Stimulated activated naive CD8-positive, alpha-beta T cell treated with anti-CD3 and anti-CD28 coated beads, Interleukin-15, amount 100 ng/mL, for 72 hours (primary cell): Measurements from ENCODE around the gene FXR2.

ENCODE experiments used
- ATAC-seq: fragments of 150-1000 bp; cut with Tn5 transposase; 2 replicates; pipeline ENCODE4 v1.10.0; 2021; ENCODE audit warnings: mild to moderate bottlenecking, moderate library complexity
- DNase-seq, 2 donors: peaks; one replicate each; pipeline ENCODE4 v3.0.0; 2021 to 2022
- H3K27ac Mint-ChIP-seq, 2 donors: one replicate each; pipeline ENCODE4 v1.8.0; 2022; ENCODE audit warnings: mild to moderate bottlenecking in 2 of 2, mixed read lengths in 2 of 2, moderate library complexity in 2 of 2
- H3K27me3 Mint-ChIP-seq: one replicate; pipeline ENCODE4 v1.8.0; 2022; ENCODE audit warnings: mixed read lengths
- H3K4me1 Mint-ChIP-seq: one replicate; pipeline ENCODE4 v1.8.0; 2022; ENCODE audit warnings: mild to moderate bottlenecking, mixed read lengths
- H3K4me3 Mint-ChIP-seq, 2 donors: one replicate each; pipeline ENCODE4 v1.8.0; 2022; ENCODE audit warnings: mild to moderate bottlenecking in 2 of 2, mixed read lengths in 2 of 2, moderate library complexity in 1 of 2
- H3K9me3 Mint-ChIP-seq, 2 donors: one replicate each; pipeline ENCODE4 v1.8.0; 2022; ENCODE audit warnings: mixed read lengths in 2 of 2

The FXR2 gene

DNA sequence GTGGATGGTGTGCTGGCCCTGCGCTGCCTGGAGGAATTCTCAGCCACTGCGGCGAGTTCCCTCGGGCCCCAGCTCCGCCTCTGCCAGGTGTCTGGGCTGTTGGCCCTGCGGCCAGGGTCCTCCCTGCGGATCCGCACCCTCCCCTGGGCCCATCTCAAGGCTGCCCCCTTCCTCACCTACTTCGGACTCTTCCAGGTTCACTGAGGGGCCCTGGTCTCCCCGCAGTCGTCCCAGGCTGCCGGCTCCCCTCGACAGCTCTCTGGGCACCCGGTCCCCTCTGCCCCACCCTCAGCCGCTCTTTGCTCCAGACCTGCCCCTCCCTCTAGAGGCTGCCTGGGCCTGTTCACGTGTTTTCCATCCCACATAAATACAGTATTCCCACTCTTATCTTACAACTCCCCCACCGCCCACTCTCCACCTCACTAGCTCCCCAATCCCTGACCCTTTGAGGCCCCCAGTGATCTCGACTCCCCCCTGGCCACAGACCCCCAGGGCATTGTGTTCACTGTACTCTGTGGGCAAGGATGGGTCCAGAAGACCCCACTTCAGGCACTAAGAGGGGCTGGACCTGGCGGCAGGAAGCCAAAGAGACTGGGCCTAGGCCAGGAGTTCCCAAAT, 57.4 kb downstream of the FXR2 start:
- no peaks in the 10 kb centered on the region for H3K9me3 Mint-ChIP-seq
- no peak for DNase-seq
- no peaks in the 10 kb centered on the region for H3K27me3 Mint-ChIP-seq
- no peak overlapping the region for H3K4me3 Mint-ChIP-seq
- peaks cover 77% of the 10 kb centered on the region for H3K4me1 Mint-ChIP-seq
- peak overlapping the region in 1 of 2 donors; percentile 41 for H3K27ac Mint-ChIP-seq
- no peak for ATAC-seq

DNA sequence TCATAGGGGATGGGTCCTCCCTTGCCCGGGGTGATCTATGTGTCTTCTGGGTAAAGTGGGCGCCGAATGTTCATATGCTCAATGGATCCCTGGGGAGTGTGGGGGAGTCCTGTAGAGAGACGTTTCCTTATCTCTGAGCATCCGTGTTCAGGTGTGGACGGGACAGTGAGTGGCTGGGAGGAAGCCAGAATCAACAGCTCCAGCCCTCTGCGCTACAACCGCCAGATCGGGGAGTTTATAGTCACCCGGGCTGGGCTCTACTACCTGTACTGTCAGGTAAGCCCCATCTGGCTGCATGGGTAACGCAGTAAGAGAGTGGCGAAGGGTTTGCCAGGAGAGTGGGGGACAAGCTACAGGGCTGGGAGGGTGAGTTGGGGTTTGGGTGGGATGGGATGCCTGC, 58.1 kb downstream of the FXR2 start:
- DNase-seq: no peak
- Mint-ChIP-seq H3K4me1 (peaks cover 83% of the 10 kb centered on the region), H3K4me3 (peak overlapping the region in 1 of 2 donors; percentile 33)

DNA sequence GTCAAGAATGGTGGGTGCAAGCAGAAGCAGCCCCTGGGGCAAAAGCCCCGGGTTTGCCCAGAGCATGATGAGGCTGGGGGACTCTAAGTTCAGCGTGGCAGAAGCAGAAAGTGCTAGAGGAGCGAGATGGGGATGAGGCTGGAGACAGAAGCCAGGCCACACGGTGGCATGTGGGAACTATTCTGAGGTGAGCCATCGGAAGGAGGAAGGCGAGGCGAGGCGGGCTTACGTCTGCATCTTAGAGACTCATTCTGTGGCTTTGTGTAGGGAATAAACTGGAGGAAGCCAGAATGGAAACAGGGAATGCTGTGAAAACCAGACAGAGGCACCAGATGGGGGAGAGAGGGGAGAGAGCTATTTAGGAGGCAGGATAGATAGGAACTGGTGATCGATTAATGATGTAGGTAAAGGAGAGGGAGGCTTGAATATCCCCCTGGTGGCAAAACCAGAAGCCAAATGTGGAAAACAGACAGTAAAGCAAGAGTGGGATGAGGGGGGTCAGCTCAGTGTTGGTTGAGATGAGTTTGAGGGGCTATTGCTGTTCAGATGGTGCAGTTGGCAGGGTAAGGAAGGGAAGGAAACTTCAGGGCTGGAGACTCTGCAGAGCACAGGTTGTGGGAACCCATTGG, 59.3 kb downstream of the FXR2 start:
- H3K27ac Mint-ChIP-seq: no peak overlapping the region
- H3K27me3 Mint-ChIP-seq: no peaks in the 10 kb centered on the region
- no peaks in the 10 kb centered on the region for H3K9me3 Mint-ChIP-seq
- DNase-seq (no peak), ATAC-seq (no peak)
- peaks cover 88% of the 10 kb centered on the region for H3K4me1 Mint-ChIP-seq
- H3K4me3 Mint-ChIP-seq: no peak overlapping the region

More for the DNA sequence above, 58.1 kb downstream of the FXR2 start:
- Mint-ChIP-seq H3K9me3 (no peaks in the 10 kb centered on the region), H3K27ac (no peak overlapping the region), H3K27me3 (no peaks in the 10 kb centered on the region)
- ATAC-seq: no peak

DNA sequence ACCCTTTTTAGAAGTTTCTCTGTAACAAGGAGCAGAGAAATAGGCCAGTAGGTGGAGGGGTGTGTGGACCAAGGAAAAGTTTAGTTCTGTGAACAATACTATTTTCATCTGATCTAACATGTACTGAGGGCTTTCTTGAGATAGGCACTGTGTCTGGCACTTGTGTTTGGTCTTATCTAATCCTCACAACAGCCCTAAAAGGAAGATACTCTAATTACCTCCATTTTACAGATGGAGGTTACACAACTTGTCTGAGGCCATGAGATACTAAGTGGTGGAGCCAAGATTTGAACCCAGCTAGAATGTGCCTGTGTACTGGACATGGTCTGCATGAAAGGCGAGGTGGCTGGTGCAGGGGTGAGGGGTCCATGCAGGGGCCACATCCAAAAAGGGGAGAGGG, 61.3 kb downstream of the FXR2 start:
- no peak for DNase-seq

DNA sequence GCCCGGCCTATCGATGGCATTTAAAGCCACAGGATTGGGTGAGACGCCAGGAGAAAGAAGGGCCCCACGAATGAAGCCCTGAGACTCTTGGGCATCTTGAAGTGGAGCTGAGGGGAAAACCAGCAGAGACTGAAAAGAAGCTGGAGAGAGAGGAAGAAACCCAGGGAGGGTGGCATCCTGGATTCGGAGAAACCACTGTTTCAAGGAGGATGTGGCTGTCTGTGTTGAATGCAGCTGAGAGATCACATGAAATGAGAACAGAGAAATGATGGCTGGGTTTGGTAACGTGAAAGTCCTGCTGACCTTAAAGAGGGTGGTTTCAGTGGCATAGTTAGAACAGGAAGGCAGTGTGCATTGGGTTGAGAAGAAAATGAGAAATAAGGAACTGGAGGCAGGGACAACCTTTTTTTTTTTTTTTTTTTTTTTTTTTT, 62.1 kb downstream of the FXR2 start:
- peak overlapping the region; percentile 34 to 60 for H3K4me3 Mint-ChIP-seq
- ATAC-seq: peak; percentile 82
- H3K4me1 Mint-ChIP-seq: peaks cover 82% of the 10 kb centered on the region

More for the DNA sequence above, 61.3 kb downstream of the FXR2 start:
- Mint-ChIP-seq H3K4me3 (peak overlapping the region; percentile 9 to 14), H3K9me3 (no peaks in the 10 kb centered on the region), H3K27me3 (no peaks in the 10 kb centered on the region), H3K4me1 (peaks cover 82% of the 10 kb centered on the region), H3K27ac (peak overlapping the region; percentile 77 to 94)
- ATAC-seq: no peak

DNA sequence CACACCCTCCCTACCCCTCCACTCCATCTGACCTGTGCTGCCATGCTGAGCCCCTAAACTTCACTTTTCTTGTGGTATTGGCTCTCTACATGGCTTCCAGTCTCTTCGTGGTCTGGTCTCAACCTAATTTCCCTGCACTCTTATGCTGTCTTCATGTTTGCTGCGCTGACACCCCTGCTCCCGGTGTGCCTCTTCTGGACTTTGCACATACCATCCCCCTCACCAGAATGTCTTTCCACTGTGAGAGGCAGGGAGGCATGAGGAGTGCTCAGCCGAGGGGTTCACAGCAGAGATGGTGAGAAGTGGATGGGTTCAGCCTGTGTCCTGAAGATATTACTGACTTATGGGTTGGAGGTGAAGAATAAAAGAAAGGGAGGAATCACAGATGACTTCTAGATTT, 63.3 kb downstream of the FXR2 start:
- no peak for ATAC-seq
- Mint-ChIP-seq H3K27me3 (no peaks in the 10 kb centered on the region), H3K27ac (peak overlapping the region in 1 of 2 donors; percentile 29), H3K4me1 (peaks cover 78% of the 10 kb centered on the region), H3K4me3 (peak overlapping the region; percentile 24 to 61), H3K9me3 (no peaks in the 10 kb centered on the region)
- DNase-seq: no peak

More for the DNA sequence above, 62.1 kb downstream of the FXR2 start:
- no peaks in the 10 kb centered on the region for H3K27me3 Mint-ChIP-seq
- peak; percentile 39 to 67 for DNase-seq
- no peaks in the 10 kb centered on the region for H3K9me3 Mint-ChIP-seq
- peak overlapping the region; percentile 72 to 89 for H3K27ac Mint-ChIP-seq

DNA sequence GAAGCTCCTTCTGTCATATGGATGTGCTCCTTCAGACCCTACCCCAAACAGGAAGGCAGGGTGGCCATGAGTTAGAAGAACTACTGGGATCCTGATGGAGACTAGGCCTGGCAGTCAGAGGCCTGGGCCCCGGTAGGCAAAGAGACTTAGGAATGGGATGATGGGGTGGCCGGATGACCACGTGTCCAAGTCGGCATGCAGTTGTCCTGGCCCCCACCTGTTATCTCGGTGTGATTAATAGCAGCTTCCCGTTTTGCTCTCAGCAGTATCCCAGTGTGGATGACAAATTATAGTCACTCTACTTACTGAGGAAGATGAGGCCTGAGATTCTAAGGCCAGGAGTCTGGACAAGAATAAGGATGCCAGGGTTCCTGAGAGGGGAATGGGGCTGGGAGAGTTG, 64.4 kb downstream of the FXR2 start:
- DNase-seq (no peak), ATAC-seq (no peak)
- Mint-ChIP-seq H3K4me3 (peak overlapping the region; percentile 19 to 88), H3K4me1 (peaks cover 71% of the 10 kb centered on the region), H3K9me3 (no peaks in the 10 kb centered on the region), H3K27me3 (no peaks in the 10 kb centered on the region), H3K27ac (no peak overlapping the region)

DNA sequence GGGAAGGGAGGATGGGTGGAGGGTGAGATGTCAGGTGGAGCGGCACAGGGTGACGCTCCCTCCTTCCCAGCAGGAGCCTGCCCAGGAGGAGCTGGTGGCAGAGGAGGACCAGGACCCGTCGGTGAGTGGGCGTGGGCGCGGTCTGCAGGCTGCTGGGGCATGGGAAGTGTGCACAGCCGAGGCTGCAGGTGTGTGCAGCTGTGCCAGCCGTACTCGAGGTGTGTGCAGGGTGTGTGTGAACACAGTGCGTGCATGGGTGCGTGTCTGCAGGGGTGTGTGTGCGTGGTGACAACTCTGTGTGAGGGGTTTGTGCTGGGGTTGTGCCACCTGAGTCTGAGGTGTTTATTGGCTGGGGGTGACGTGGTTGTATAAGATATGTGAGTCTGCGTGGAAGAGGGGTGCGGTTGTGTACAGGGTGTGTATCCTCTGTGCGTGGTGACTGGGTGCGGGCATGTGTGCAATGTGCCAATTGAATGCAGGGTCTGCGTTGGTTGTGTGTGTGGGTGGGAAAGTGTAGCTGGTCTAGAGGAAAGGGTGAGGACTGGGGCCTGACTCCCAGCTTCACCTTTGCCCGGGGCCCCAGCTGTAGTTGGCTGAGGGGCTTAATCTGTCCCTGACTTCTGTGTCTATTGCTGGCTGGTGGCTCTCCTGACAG, 65.2 kb downstream of the FXR2 start:
- Mint-ChIP-seq H3K27me3 (no peaks in the 10 kb centered on the region), H3K4me1 (peaks cover 63% of the 10 kb centered on the region), H3K27ac (peak overlapping the region in 1 of 2 donors; percentile 4), H3K4me3 (peak overlapping the region; percentile 77 to 88), H3K9me3 (no peaks in the 10 kb centered on the region)
- peak; percentile 54 to 58 for DNase-seq
- ATAC-seq: peak; percentile 67

DNA sequence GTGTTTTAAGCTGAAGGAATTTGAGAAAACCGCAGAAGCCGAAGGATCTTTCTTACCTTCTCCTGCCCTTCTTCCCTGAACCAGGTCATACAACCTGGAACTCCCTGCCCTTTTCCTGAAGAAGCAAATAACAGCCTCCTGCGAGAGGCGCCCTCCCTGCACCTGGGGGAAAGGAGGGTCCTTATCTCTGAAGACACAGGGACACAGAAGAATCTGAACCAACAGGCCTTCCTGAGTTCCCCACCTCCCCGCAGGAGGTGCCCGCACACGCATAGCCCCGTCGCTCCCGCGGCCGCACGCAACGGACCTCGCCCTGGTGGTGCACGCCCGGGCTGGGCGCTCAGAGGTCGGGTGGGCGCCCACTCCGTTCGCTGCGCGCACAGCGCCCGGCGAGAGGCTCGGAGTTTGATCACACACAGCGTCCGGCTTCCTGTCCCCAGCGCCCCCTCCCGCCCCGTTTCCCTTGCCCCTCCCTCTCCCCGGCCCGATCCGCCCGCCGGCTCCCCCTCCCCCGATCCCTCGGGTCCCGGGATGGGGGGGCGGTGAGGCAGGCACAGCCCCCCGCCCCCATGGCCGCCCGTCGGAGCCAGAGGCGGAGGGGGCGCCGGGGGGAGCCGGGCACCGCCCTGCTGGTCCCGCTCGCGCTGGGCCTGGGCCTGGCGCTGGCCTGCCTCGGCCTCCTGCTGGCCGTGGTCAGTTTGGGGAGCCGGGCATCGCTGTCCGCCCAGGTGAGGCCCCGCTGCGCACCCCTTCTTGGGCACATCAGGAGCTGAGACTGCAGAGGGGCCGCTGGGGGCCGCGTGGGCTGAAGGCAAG, 65.9 kb downstream of the FXR2 start, which contains the start of gene TNFSF12:
Gene TNFSF12 (plus strand): TSS at position 474 of the 816 bp plus-strand sequence. CDS start 96 bp downstream, at position 570.
- ATAC-seq (peak; percentile 68), DNase-seq (peak; percentile 54 to 62)
- Mint-ChIP-seq H3K9me3 (no peaks in the 10 kb centered on the region), H3K4me3 (peak within 1 kb of the TSS; percentile 85 to 88), H3K4me1 (peaks cover 59% of the 10 kb centered on the region), H3K27me3 (no peaks in the 10 kb centered on the region), H3K27ac (peak within 1 kb of the TSS; percentile 74 to 75)

DNA sequence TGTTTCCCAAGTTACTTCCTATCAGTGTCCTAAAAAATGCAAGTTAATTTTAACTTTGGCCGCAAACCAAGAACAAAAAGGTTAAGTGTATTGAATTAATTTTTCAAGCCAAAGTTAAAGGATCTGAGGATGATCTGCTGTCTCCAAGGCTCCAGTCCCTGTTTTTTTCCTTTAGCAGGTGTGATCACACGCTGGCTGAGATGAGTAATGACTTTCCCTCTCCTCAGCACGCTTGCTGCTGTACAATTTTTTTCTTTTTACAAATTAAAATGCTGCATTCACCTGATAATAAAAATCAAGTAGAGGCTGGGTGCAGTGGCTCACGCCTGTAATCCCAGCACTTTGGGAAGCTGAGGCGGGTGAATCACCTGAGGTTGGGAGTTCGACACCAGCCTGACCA, 69.8 kb downstream of the FXR2 start:
- no peaks in the 10 kb centered on the region for H3K27me3 Mint-ChIP-seq
- no peak overlapping the region for H3K4me3 Mint-ChIP-seq
- H3K9me3 Mint-ChIP-seq: no peaks in the 10 kb centered on the region
- no peak for ATAC-seq
- H3K4me1 Mint-ChIP-seq: peaks cover 21% of the 10 kb centered on the region
- H3K27ac Mint-ChIP-seq: no peak overlapping the region
- no peak for DNase-seq
